ENCODE results near the gene DYNLT2B.
"Not testable (repeated sequence)": the region's sequence is repeated elsewhere in the genome, so short reads cannot be mapped to it uniquely, and the experiment has no call there.

DYNLT2B gene

GRCh38 chr3:196317687-196318467 is at the start of gene DYNLT2B:
Gene DYNLT2B (minus strand): TSS chr3:196318240. CDS start chr3:196318152, 88 bp downstream.
- Histone ChIP-seq H3K4me1 (ENCODE audit: control insufficient read depth, insufficient read depth, low read length) (no peaks in the 10 kb centered on the region), H3K27me3 (ENCODE audit: control insufficient read depth, insufficient read depth, low read length) (no peaks in the 10 kb centered on the region), H3K4me3 (ENCODE audit: low read depth, low read length) (peak within 1 kb of the TSS; percentile 92), H3K9ac (ENCODE audit: low read depth, low read length) (peak within 1 kb of the TSS; percentile 55), H3K9me3 (ENCODE audit: control insufficient read depth, insufficient read depth, low read length) (no peaks in the 10 kb centered on the region), H3K27ac (ENCODE audit: low read depth, low read length) (peak within 1 kb of the TSS; percentile 72), H3K36me3 (ENCODE audit: control insufficient read depth, insufficient read depth, low read length) (peaks cover 4% of the 10 kb centered on the region; the same call in 1 of the 2 replicates)

- H3K27me3 ChIP-seq (ENCODE audit: control insufficient read depth, insufficient read depth, low read length): no peaks in the 10 kb centered on the region
- no peaks in the 10 kb centered on the region for H3K4me1 ChIP-seq (ENCODE audit: control insufficient read depth, insufficient read depth, low read length)
- H3K36me3 ChIP-seq (ENCODE audit: control insufficient read depth, insufficient read depth, low read length): peaks cover 54% of the 10 kb centered on the region
- no peak overlapping the region for H3K27ac ChIP-seq (ENCODE audit: low read depth, low read length)
- no peaks in the 10 kb centered on the region for H3K9me3 ChIP-seq (ENCODE audit: control insufficient read depth, insufficient read depth, low read length)
- no peak overlapping the region for H3K9ac ChIP-seq (ENCODE audit: low read depth, low read length)
- no peak overlapping the region for H3K4me3 ChIP-seq (ENCODE audit: low read depth, low read length)
Observed at GRCh38 chr3:196365736-196366135, 47.7 kb upstream of the DYNLT2B start.

- H3K4me3 ChIP-seq (ENCODE audit: low read depth, low read length): no peak overlapping the region
- peaks cover 66% of the 10 kb centered on the region for H3K36me3 ChIP-seq (ENCODE audit: control insufficient read depth, insufficient read depth, low read length)
- no peak overlapping the region for H3K27ac ChIP-seq (ENCODE audit: low read depth, low read length)
- no peaks in the 10 kb centered on the region for H3K4me1 ChIP-seq (ENCODE audit: control insufficient read depth, insufficient read depth, low read length)
- no peak overlapping the region for H3K9ac ChIP-seq (ENCODE audit: low read depth, low read length)
- no peaks in the 10 kb centered on the region for H3K9me3 ChIP-seq (ENCODE audit: control insufficient read depth, insufficient read depth, low read length)
- no peaks in the 10 kb centered on the region for H3K27me3 ChIP-seq (ENCODE audit: control insufficient read depth, insufficient read depth, low read length)
Observed at GRCh38 chr3:196360586-196360985, 42.5 kb upstream of the DYNLT2B start.

- not testable (repeated sequence) for H3K9ac ChIP-seq (ENCODE audit: low read depth, low read length); H3K27ac ChIP-seq (ENCODE audit: low read depth, low read length); H3K27me3 ChIP-seq (ENCODE audit: control insufficient read depth, insufficient read depth, low read length); H3K9me3 ChIP-seq (ENCODE audit: control insufficient read depth, insufficient read depth, low read length); H3K4me1 ChIP-seq (ENCODE audit: control insufficient read depth, insufficient read depth, low read length); H3K4me3 ChIP-seq (ENCODE audit: low read depth, low read length)
- peaks cover 83% of the 10 kb centered on the region for H3K36me3 ChIP-seq (ENCODE audit: control insufficient read depth, insufficient read depth, low read length)
Observed at GRCh38 chr3:196358540-196358939, 40.5 kb upstream of the DYNLT2B start.

- H3K4me1 ChIP-seq (ENCODE audit: control insufficient read depth, insufficient read depth, low read length): no peaks in the 10 kb centered on the region
- no peak overlapping the region for H3K9ac ChIP-seq (ENCODE audit: low read depth, low read length)
- no peaks in the 10 kb centered on the region for H3K27me3 ChIP-seq (ENCODE audit: control insufficient read depth, insufficient read depth, low read length)
- H3K4me3 ChIP-seq (ENCODE audit: low read depth, low read length): no peak overlapping the region
- no peak overlapping the region for H3K27ac ChIP-seq (ENCODE audit: low read depth, low read length)
- H3K36me3 ChIP-seq (ENCODE audit: control insufficient read depth, insufficient read depth, low read length): peaks cover 83% of the 10 kb centered on the region
- H3K9me3 ChIP-seq (ENCODE audit: control insufficient read depth, insufficient read depth, low read length): no peaks in the 10 kb centered on the region
Observed at GRCh38 chr3:196357905-196358304, 39.9 kb upstream of the DYNLT2B start.

- no peaks in the 10 kb centered on the region for H3K9me3 ChIP-seq (ENCODE audit: control insufficient read depth, insufficient read depth, low read length)
- H3K27ac ChIP-seq (ENCODE audit: low read depth, low read length): no peak overlapping the region
- H3K36me3 ChIP-seq (ENCODE audit: control insufficient read depth, insufficient read depth, low read length): peaks cover 71% of the 10 kb centered on the region
Observed at GRCh38 chr3:196356556-196356955, 38.5 kb upstream of the DYNLT2B start.

GRCh38 chr3:196355668-196356067 is 37.6 kb upstream of the DYNLT2B start:
- H3K27ac ChIP-seq (ENCODE audit: low read depth, low read length): no peak overlapping the region

More at GRCh38 chr3:196356556-196356955, 38.5 kb upstream of the DYNLT2B start:
- Histone ChIP-seq H3K9ac (ENCODE audit: low read depth, low read length) (no peak overlapping the region), H3K4me3 (ENCODE audit: low read depth, low read length) (no peak overlapping the region), H3K4me1 (ENCODE audit: control insufficient read depth, insufficient read depth, low read length) (no peaks in the 10 kb centered on the region), H3K27me3 (ENCODE audit: control insufficient read depth, insufficient read depth, low read length) (no peaks in the 10 kb centered on the region)

GRCh38 chr3:196354132-196354531 is 36.1 kb upstream of the DYNLT2B start:
- no peak overlapping the region for H3K4me3 ChIP-seq (ENCODE audit: low read depth, low read length)

More at GRCh38 chr3:196355668-196356067, 37.6 kb upstream of the DYNLT2B start:
- Histone ChIP-seq H3K36me3 (ENCODE audit: control insufficient read depth, insufficient read depth, low read length) (peaks cover 62% of the 10 kb centered on the region), H3K4me3 (ENCODE audit: low read depth, low read length) (no peak overlapping the region), H3K9ac (ENCODE audit: low read depth, low read length) (no peak overlapping the region), H3K9me3 (ENCODE audit: control insufficient read depth, insufficient read depth, low read length) (no peaks in the 10 kb centered on the region), H3K27me3 (ENCODE audit: control insufficient read depth, insufficient read depth, low read length) (no peaks in the 10 kb centered on the region), H3K4me1 (ENCODE audit: control insufficient read depth, insufficient read depth, low read length) (no peaks in the 10 kb centered on the region)

GRCh38 chr3:196351541-196351940 is 33.5 kb upstream of the DYNLT2B start:
- H3K4me3 ChIP-seq (ENCODE audit: low read depth, low read length): no peak overlapping the region
- no peak overlapping the region for H3K27ac ChIP-seq (ENCODE audit: low read depth, low read length)
- peaks cover 45% of the 10 kb centered on the region for H3K36me3 ChIP-seq (ENCODE audit: control insufficient read depth, insufficient read depth, low read length)
- H3K9me3 ChIP-seq (ENCODE audit: control insufficient read depth, insufficient read depth, low read length): no peaks in the 10 kb centered on the region
- H3K9ac ChIP-seq (ENCODE audit: low read depth, low read length): no peak overlapping the region
- no peaks in the 10 kb centered on the region for H3K4me1 ChIP-seq (ENCODE audit: control insufficient read depth, insufficient read depth, low read length)
- no peaks in the 10 kb centered on the region for H3K27me3 ChIP-seq (ENCODE audit: control insufficient read depth, insufficient read depth, low read length)

More at GRCh38 chr3:196354132-196354531, 36.1 kb upstream of the DYNLT2B start:
- Histone ChIP-seq H3K9ac (ENCODE audit: low read depth, low read length) (no peak overlapping the region), H3K27ac (ENCODE audit: low read depth, low read length) (no peak overlapping the region), H3K9me3 (ENCODE audit: control insufficient read depth, insufficient read depth, low read length) (no peaks in the 10 kb centered on the region), H3K27me3 (ENCODE audit: control insufficient read depth, insufficient read depth, low read length) (no peaks in the 10 kb centered on the region), H3K36me3 (ENCODE audit: control insufficient read depth, insufficient read depth, low read length) (peaks cover 54% of the 10 kb centered on the region), H3K4me1 (ENCODE audit: control insufficient read depth, insufficient read depth, low read length) (no peaks in the 10 kb centered on the region)

GRCh38 chr3:196350067-196350466 is 32.0 kb upstream of the DYNLT2B start:
- H3K4me1 ChIP-seq (ENCODE audit: control insufficient read depth, insufficient read depth, low read length): no peaks in the 10 kb centered on the region
- no peaks in the 10 kb centered on the region for H3K9me3 ChIP-seq (ENCODE audit: control insufficient read depth, insufficient read depth, low read length)
- H3K36me3 ChIP-seq (ENCODE audit: control insufficient read depth, insufficient read depth, low read length): peaks cover 31% of the 10 kb centered on the region
- H3K27ac ChIP-seq (ENCODE audit: low read depth, low read length): no peak overlapping the region
- no peaks in the 10 kb centered on the region for H3K27me3 ChIP-seq (ENCODE audit: control insufficient read depth, insufficient read depth, low read length)
- no peak overlapping the region for H3K9ac ChIP-seq (ENCODE audit: low read depth, low read length)
- H3K4me3 ChIP-seq (ENCODE audit: low read depth, low read length): no peak overlapping the region

GRCh38 chr3:196348698-196349097 is 30.7 kb upstream of the DYNLT2B start:
- Histone ChIP-seq H3K36me3 (ENCODE audit: control insufficient read depth, insufficient read depth, low read length) (peaks cover 19% of the 10 kb centered on the region), H3K4me1 (ENCODE audit: control insufficient read depth, insufficient read depth, low read length) (no peaks in the 10 kb centered on the region), H3K9ac (ENCODE audit: low read depth, low read length) (no peak overlapping the region), H3K27me3 (ENCODE audit: control insufficient read depth, insufficient read depth, low read length) (no peaks in the 10 kb centered on the region), H3K27ac (ENCODE audit: low read depth, low read length) (no peak overlapping the region), H3K4me3 (ENCODE audit: low read depth, low read length) (no peak overlapping the region), H3K9me3 (ENCODE audit: control insufficient read depth, insufficient read depth, low read length) (no peaks in the 10 kb centered on the region)

All from HUES48 (cell line).